LoVo (cell line): ENCODE results near the gene SCGB3A2.
"Not testable (repeated sequence)": the region's sequence is repeated elsewhere in the genome, so short reads cannot be mapped to it uniquely, and the experiment has no call there.

Experiments used
- DNase-seq: peaks from one replicate; pipeline ENCODE4 v3.0.0-alpha.2; 2016; ENCODE audit warnings: low spot score

Gene SCGB3A2

GRCh38 chr5:147863454-147864158 is 14.9 kb upstream of the SCGB3A2 start:
- DNase-seq = no peak

DNA sequence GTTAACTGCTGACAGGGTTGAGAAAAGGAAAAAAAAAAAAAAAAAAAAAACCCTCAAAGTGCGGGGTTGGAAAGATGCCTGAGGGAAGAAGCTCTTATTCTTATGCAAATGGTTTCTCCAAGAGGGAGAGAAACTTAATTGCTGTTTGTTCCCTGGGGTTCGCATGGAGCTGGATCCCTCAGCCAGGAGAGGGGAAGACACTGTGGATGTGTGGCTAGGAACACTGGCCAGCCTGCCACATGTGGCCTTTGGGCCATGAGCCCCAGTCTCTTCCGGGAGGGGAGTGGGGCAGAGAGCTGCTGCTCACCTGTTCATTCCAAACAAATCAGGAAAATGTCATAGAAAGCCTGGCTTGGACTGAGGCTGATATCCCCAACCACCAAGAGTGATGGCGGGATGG is 9.4 kb upstream of the SCGB3A2 start:
- no peak for DNase-seq

GRCh38 chr5:147869892-147870291 is 8.6 kb upstream of the SCGB3A2 start:
- DNase-seq = not testable (repeated sequence)

DNA sequence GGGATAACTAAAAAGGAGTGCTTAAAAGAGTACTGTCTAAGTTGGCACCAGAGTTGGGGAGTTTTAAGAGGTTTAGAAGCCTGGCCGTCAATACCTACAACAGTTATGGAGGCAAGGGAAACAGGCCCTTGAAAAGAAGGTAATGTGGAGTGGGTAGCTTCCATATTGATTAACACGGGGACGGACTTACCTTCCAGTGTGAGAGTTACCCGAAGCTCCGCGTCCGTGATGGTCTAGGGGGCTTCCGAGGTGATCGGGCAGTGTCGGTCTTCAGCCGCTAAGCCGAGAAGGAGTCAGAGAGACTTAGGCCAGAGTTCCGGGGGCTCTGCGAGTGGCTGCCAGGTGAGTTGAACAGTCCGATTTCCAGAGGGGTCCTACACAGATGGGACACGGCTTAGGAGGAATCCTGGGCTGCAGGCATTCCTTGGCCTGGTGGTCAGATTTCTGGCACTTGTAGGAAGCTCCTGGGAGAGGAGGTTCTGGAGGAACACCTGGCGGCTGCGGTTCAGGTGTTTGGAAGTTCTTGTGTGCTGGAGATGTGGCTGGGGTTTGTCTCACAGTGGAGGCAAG is 6.4 kb upstream of the SCGB3A2 start:
- not testable (repeated sequence) for DNase-seq

DNA sequence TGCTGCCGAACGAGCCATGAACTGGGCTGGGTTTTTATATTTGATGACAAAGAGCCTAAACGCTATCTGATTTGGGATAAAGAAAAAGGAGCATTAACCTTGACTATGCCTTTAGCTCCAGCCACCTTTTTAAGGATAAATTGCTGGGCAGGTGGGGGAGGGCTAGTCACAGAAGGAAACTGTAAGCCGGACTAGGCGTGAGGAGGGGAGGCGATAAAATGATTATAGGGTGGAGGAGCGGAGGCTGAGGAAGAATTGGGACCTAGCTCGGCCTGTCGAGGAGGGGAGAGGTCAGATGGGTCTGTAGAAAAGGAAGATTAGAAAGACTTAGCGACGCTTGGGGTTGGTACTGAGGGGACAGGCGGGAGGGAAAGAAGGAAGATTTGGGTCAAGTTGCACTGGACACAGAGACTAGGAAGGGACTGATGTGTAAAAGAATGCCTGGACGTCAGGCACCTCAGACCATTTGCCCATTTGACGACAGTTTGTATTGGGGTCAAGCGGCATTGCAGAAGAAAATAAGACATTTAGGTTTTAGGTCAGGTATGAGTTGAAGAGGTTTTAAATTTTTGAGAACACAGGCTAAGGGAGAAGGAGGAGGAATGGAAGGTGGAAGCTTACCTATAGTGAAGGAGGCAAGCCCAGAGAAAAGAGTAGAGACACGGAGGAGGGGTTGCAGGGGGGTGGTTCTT is 5.6 kb upstream of the SCGB3A2 start:
- not testable (repeated sequence) for DNase-seq

DNA sequence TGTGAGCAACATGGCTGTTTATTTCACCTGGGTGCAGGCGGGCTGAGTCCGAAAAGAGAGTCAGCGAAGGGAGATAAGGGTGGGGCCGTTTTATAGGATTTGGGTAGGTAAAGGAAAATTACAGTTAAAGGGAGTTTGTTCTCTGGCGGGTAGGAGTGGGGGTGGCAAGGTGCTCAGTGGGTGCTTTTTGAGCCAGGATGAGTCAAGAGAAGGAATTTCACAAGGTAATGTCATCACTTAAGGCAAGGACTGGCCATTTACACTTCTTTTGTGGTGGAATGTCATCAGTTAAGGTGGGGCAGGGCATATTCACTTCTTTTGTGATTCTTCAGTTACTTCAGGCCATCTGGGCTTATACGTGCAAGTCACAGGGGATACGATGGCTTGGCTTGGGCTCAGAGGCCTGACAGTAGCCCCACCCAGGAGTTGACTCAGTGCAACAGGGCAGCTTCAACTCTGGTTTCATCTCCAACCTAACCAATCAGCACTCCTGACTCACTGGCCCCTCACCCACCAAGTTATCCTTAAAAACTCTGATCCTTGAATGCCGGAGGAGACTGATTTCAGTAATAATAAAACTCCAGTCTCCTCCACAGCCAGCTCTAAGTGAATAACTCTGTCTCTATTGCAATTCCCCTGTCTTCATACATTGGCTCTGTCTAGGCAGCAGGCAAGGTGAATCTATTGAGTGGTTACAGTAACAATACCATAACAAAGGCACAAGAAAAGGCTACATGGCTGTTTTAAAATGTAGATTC is 4.2 kb upstream of the SCGB3A2 start:
- not testable (repeated sequence) for DNase-seq

- DNase-seq = no peak
Observed at GRCh38 chr5:147874910-147875367, 3.6 kb upstream of the SCGB3A2 start.

GRCh38 chr5:147876141-147876540 is 2.4 kb upstream of the SCGB3A2 start:
- DNase-seq = no peak

DNA sequence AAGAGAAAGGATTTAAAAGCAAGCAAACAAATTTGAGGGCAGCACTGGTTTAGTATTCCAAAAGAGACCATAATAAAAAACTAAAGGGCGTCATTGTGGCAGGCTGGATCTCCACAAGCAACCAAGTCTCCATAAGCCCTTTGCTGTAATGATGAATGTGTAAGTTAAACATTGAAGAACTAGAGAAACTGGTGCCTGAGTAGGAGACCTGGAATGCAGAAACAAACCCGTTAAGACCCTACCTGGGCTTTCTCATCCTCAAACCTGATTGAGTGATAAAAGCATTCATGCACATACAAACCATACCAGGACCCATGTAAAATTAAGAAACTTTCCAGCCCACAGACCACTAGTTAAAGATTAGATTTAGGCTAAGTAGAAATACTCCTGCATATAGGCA is 1.9 kb upstream of the SCGB3A2 start:
- no peak for DNase-seq

GRCh38 chr5:147879784-147880183 is 1.3 kb downstream of the SCGB3A2 start:
- no peak for DNase-seq

DNA sequence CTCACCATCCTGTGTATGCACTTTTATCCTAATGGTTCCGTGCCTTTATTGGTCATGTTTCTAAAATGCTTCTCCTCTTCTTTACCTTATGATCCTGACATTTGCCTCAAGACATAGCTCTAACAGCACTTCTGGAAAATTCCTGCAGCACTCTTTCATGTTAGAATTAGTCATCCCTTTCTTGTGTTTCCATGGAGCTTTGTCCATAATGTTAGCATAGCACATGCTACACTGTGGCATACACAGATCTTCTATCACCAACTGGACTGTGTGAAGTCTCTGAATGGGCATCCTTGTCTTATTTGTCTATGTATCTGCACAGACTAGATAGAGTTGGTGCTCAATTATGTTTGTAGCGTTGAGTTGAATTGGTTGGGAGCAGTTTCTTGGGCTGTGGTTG is 2.0 kb downstream of the SCGB3A2 start:
- DNase-seq = no peak

DNA sequence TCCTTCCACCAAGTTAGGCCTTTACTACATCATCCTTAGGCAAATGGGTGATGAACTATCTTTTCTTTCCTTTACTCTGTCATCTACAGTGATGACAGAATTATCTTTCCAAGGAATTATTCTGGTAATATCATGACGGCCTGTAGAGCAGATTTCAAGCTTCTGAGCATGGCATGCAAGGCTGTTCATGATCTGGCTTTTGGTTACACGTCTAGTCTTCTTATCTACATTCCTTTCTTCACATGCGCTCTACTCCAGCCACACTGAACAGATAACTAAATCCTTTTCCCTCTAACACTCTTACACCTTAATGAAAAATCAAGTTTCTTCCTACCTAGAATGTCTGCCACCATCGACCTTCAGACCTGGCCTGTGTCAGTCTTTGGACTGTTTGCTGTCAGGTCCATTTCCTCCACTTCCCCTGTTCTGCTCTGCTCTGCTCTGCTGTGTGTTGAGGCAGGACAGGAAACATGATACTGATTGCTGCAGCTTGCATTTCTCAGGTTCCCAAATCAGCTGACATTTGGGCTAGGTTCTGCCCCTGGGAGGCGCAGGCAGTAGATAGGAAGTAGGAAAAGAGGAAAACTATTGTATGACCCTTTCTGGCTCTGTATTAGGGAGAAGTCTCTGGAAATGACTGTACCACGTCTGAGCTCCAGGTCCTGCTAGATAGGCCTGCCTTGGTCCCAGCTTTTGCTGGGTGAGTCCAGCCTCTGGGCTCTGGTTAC is 4.2 kb downstream of the SCGB3A2 start:
- no peak for DNase-seq

DNA sequence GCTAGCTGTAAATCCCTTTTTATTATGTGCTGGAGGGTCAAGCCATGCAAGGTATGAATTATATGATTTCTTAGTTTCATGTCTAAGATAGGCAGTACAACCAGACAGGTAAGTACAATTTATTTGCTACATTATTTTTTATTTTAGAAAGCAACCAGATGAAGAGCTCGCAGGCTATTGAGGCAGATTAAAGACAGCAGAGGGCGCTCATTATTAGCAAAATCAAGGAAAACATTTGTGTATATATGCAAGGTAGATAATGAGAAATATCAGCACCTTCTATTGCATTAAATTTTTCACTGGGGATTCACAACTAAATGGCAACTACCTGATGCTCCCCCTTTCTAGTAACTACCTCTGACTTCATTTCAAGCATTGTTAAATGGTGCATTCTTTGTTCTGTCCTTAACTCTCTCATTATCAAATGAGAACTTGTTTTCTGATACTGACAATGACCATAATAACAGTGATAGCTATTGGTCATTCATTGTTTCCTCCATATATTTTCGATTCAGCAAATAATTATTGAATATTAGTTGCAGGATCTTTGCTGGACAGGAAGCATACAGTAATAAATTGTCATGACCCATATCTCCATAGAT is 8.6 kb downstream of the SCGB3A2 start:
- DNase-seq = peak; percentile 52

- no peak for DNase-seq
Observed at GRCh38 chr5:147887930-147888329, 9.4 kb downstream of the SCGB3A2 start.

GRCh38 chr5:147892696-147893296 is 14.3 kb downstream of the SCGB3A2 start:
- DNase-seq = peak; percentile 81

DNA sequence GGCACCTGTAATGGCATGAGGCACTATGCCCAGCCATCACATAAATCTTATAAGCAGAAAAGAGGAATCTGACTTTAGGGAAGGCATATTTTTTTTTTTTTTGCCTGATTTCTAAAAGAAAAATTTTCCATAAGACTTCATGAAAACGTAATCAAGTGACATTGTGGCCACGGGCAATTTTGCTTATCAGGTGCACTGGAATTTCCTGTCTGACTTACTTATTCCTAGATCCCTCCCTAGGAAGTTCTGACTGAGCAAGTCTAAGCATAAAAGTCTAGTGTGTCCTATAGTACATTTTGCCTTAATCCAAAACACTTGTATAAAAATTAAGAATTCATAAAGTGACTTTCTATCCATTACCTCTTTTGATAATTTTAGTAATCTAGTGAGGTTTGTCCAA is 15.3 kb downstream of the SCGB3A2 start:
- DNase-seq = peak; percentile 27

GRCh38 chr5:147895864-147896263 is 17.4 kb downstream of the SCGB3A2 start:
- DNase-seq = no peak

GRCh38 chr5:147898875-147899401 is 20.4 kb downstream of the SCGB3A2 start:
- DNase-seq = peak; percentile 64

DNA sequence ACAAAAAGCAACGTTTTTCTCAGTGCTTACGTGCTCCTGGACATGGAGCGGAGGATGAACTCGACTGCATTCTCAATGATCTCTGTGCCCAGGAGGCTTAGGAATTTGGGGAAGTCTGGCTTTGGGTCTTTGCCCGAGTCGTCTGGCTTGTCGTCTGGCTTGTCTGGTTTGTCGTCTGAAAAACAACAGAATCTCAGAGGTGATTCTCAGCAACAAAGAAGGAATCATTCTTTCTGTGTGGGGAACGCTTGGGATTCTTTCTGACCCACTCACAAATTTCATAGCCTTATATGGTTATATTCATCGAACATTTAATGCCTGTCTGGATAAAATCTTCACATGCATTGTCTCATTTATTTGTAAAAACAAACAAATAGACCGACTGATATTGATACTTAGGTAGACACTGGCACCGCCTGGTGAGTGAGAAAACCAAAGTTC is 23.1 kb downstream of the SCGB3A2 start:
- DNase-seq = no peak

- no peak for DNase-seq
Observed at GRCh38 chr5:147902609-147903115, 24.2 kb downstream of the SCGB3A2 start.
